GM19025 (cell line): ENCODE results near the gene GPR137B.
"Not testable (repeated sequence)": the region's sequence is repeated elsewhere in the genome, so short reads cannot be mapped to it uniquely, and the experiment has no call there.

Experiments used
- ATAC-seq: cut with Tn5 transposase; IDR thresholded peaks from one replicate; pipeline ENCODE4 v1.9.1; 2021; ENCODE audit warnings: mild to moderate bottlenecking, low read depth, moderate library complexity; ENCODE audit not compliant: unreplicated experiment

GPR137B gene

GRCh38 chr1:236142253-236143103 is at the start of gene GPR137B:
Gene GPR137B (plus strand): TSS chr1:236142539. CDS start chr1:236142623, 84 bp downstream.
- peak; percentile 61 for ATAC-seq

- ATAC-seq, result no peak
These were observed 49.4 kb upstream of the GPR137B start for GRCh38 chr1:236092899-236093298.

- no peak for ATAC-seq
These were observed 46.4 kb upstream of the GPR137B start for GRCh38 chr1:236095705-236096520.

GRCh38 chr1:236096660-236097482 is 45.5 kb upstream of the GPR137B start:
- ATAC-seq, result not testable (repeated sequence)

GRCh38 chr1:236098267-236098666 is 44.1 kb upstream of the GPR137B start:
- ATAC-seq, result no peak

GRCh38 chr1:236099355-236099974 is 42.9 kb upstream of the GPR137B start:
- ATAC-seq, result no peak

- no peak for ATAC-seq
These were observed 41.5 kb upstream of the GPR137B start for GRCh38 chr1:236100799-236101198.

GRCh38 chr1:236101233-236102200 is 40.8 kb upstream of the GPR137B start:
- no peak for ATAC-seq

- ATAC-seq, result no peak
These were observed 39.7 kb upstream of the GPR137B start for GRCh38 chr1:236102611-236103010.

GRCh38 chr1:236103059-236103458 is 39.3 kb upstream of the GPR137B start:
- no peak for ATAC-seq

GRCh38 chr1:236103646-236104218 is 38.6 kb upstream of the GPR137B start:
- ATAC-seq, result no peak

- no peak for ATAC-seq
These were observed 35.0 kb upstream of the GPR137B start for GRCh38 chr1:236107121-236107907.

- ATAC-seq, result no peak
These were observed 34.2 kb upstream of the GPR137B start for GRCh38 chr1:236108027-236108648.

- no peak for ATAC-seq
These were observed 32.2 kb upstream of the GPR137B start for GRCh38 chr1:236110137-236110536.

- no peak for ATAC-seq
These were observed 30.6 kb upstream of the GPR137B start for GRCh38 chr1:236111527-236112331.

GRCh38 chr1:236112332-236112627 is 30.1 kb upstream of the GPR137B start:
- ATAC-seq, result no peak
